Duodenal mucosa (tissue), 2 donors: ENCODE data around the gene MLLT1.

ENCODE experiments used
- H3K27ac ChIP-seq: one replicate; pipeline ENCODE4 v1.7.0; 2013; ENCODE audit warnings: low read depth, low read length
- H3K27me3 ChIP-seq, 2 donors: one replicate each; pipeline ENCODE4 v1.7.0; 2013; ENCODE audit warnings: low read length in 2 of 2, control low read depth in 1 of 2; ENCODE audit not compliant: insufficient read depth in 2 of 2, control insufficient read depth in 1 of 2
- H3K36me3 ChIP-seq, 2 donors: one replicate each; pipeline ENCODE4 v1.7.0; 2013; ENCODE audit warnings: low read length in 2 of 2, control low read depth in 1 of 2; ENCODE audit not compliant: insufficient read depth in 2 of 2, control insufficient read depth in 1 of 2
- H3K4me1 ChIP-seq, 2 donors: one replicate each; pipeline ENCODE4 v1.7.0; 2013; ENCODE audit warnings: low read length in 2 of 2, control low read depth in 1 of 2; ENCODE audit not compliant: insufficient read depth in 2 of 2, control insufficient read depth in 1 of 2
- H3K4me3 ChIP-seq, 2 donors: one replicate each; pipeline ENCODE4 v1.7.0; 2013; ENCODE audit warnings: low read length in 2 of 2, low read depth in 1 of 2
- H3K9ac ChIP-seq, 2 donors: one replicate each; pipeline ENCODE4 v1.7.0; 2013; ENCODE audit warnings: low read length in 2 of 2, low read depth in 1 of 2
- H3K9me3 ChIP-seq, 2 donors: one replicate each; pipeline ENCODE4 v1.7.0; 2013; ENCODE audit warnings: low read length in 2 of 2, control low read depth in 1 of 2; ENCODE audit not compliant: control insufficient read depth in 1 of 2

The MLLT1 gene

GRCh38 chr19:6270076-6270745 lies 9.6 kb downstream of the MLLT1 start:
- Histone ChIP-seq H3K9ac (no peak overlapping the region), H3K36me3 (peaks cover 15 to 36% of the 10 kb centered on the region in 2 donors), H3K27ac (no peak overlapping the region), H3K4me3 (no peak overlapping the region), H3K27me3 (no peaks in the 10 kb centered on the region), H3K9me3 (no peaks in the 10 kb centered on the region), H3K4me1 (peaks cover 12 to 26% of the 10 kb centered on the region in 2 donors)

- Histone ChIP-seq H3K27ac (no peak overlapping the region), H3K9me3 (no peaks in the 10 kb centered on the region), H3K4me3 (no peak overlapping the region), H3K9ac (no peak overlapping the region), H3K4me1 (peaks cover 4 to 17% of the 10 kb centered on the region in 2 donors), H3K27me3 (no peaks in the 10 kb centered on the region), H3K36me3 (peaks cover 15 to 36% of the 10 kb centered on the region in 2 donors)
These were observed 10.5 kb downstream of the MLLT1 start for GRCh38 chr19:6269101-6269886.

GRCh38 chr19:6268382-6268771 lies 11.4 kb downstream of the MLLT1 start:
- Histone ChIP-seq H3K27ac (no peak overlapping the region), H3K36me3 (peaks cover 15 to 39% of the 10 kb centered on the region in 2 donors), H3K9ac (no peak overlapping the region), H3K9me3 (no peaks in the 10 kb centered on the region), H3K4me3 (no peak overlapping the region), H3K27me3 (no peaks in the 10 kb centered on the region), H3K4me1 (peaks cover 4 to 16% of the 10 kb centered on the region in 2 donors)

GRCh38 chr19:6267552-6268381 lies 12.0 kb downstream of the MLLT1 start:
- H3K4me1 ChIP-seq: peaks cover 0 to 16% of the 10 kb centered on the region in 2 donors
- H3K9ac ChIP-seq: no peak overlapping the region
- H3K9me3 ChIP-seq: no peaks in the 10 kb centered on the region
- H3K36me3 ChIP-seq: peaks cover 15 to 42% of the 10 kb centered on the region in 2 donors
- no peaks in the 10 kb centered on the region for H3K27me3 ChIP-seq
- no peak overlapping the region for H3K4me3 ChIP-seq
- no peak overlapping the region for H3K27ac ChIP-seq

GRCh38 chr19:6264803-6265202 lies 15.0 kb downstream of the MLLT1 start:
- Histone ChIP-seq H3K36me3 (peaks cover 14 to 58% of the 10 kb centered on the region in 2 donors), H3K4me1 (no peaks in the 10 kb centered on the region), H3K9ac (no peak overlapping the region), H3K4me3 (no peak overlapping the region), H3K27ac (no peak overlapping the region), H3K27me3 (no peaks in the 10 kb centered on the region), H3K9me3 (no peaks in the 10 kb centered on the region)

- Histone ChIP-seq H3K9me3 (no peaks in the 10 kb centered on the region), H3K27ac (no peak overlapping the region), H3K36me3 (peaks cover 12 to 55% of the 10 kb centered on the region in 2 donors), H3K9ac (no peak overlapping the region), H3K4me3 (no peak overlapping the region), H3K27me3 (no peaks in the 10 kb centered on the region), H3K4me1 (no peaks in the 10 kb centered on the region)
These were observed 15.9 kb downstream of the MLLT1 start for GRCh38 chr19:6263735-6264444.

GRCh38 chr19:6263306-6263705 lies 16.5 kb downstream of the MLLT1 start:
- no peaks in the 10 kb centered on the region for H3K4me1 ChIP-seq
- no peak overlapping the region for H3K27ac ChIP-seq
- H3K27me3 ChIP-seq: no peaks in the 10 kb centered on the region
- H3K4me3 ChIP-seq: no peak overlapping the region
- peaks cover 13 to 55% of the 10 kb centered on the region in 2 donors for H3K36me3 ChIP-seq
- no peak overlapping the region for H3K9ac ChIP-seq
- no peaks in the 10 kb centered on the region for H3K9me3 ChIP-seq

GRCh38 chr19:6262519-6262918 lies 17.3 kb downstream of the MLLT1 start:
- H3K27me3 ChIP-seq: no peaks in the 10 kb centered on the region
- H3K9me3 ChIP-seq: no peaks in the 10 kb centered on the region
- H3K4me3 ChIP-seq: no peak overlapping the region
- no peak overlapping the region for H3K9ac ChIP-seq
- no peaks in the 10 kb centered on the region for H3K4me1 ChIP-seq
- H3K36me3 ChIP-seq: peaks cover 10 to 51% of the 10 kb centered on the region in 2 donors
- H3K27ac ChIP-seq: no peak overlapping the region

GRCh38 chr19:6261883-6262282 lies 17.9 kb downstream of the MLLT1 start:
- no peaks in the 10 kb centered on the region for H3K27me3 ChIP-seq
- peaks cover 10 to 48% of the 10 kb centered on the region in 2 donors for H3K36me3 ChIP-seq
- no peaks in the 10 kb centered on the region for H3K9me3 ChIP-seq
- H3K9ac ChIP-seq: no peak overlapping the region
- H3K4me1 ChIP-seq: no peaks in the 10 kb centered on the region
- no peak overlapping the region for H3K4me3 ChIP-seq
- H3K27ac ChIP-seq: no peak overlapping the region
